NCI-H82 treated with DMSO at 0.1 percent for 48 hours (cell line): ENCODE results near the gene CCNY.

Experiments
- DNase-seq: peaks from one replicate; lab custom pipeline; 2025; ENCODE audit not compliant: unreplicated experiment; lab: John Stamatoyannopoulos, UW

Gene CCNY

DNA sequence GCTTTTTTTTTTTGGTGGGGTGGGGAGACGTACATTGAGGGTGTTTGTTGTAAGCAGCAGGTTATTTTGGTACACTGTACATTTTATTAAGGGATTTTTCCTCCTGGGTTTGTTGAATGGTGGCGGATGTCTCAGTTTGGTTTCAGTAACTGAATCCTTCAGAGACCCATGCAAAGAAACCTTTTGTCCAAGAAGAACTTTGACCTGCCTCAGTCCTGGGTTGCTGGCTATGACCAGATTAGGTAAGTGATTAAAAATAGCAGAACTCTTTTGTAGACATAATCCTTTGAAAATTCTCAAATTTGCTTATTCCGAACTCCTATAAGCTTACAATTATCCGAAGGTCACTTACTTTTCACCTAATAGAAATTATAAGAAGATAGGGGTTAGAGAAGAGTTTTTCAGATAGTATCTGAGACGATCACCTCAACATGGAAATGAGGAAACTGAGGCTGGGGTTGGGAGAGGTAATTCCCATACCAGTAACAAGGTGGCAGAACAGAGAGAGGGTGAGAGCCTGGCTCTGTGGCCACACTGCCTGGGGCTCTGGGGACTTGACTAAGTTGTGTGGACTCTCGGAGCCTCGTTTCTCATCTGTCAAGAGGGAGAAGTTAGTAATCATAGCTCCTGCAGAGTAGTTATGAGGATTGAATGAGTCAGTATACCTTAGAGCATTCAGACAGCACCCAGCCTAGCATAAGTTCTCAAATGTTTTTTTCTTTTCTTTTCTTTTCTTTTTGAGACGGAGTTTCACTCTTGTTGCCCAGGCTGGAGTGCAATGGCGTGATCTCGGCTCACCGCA lies 87.4 kb downstream of the CCNY start:
- DNase-seq = no peak

DNA sequence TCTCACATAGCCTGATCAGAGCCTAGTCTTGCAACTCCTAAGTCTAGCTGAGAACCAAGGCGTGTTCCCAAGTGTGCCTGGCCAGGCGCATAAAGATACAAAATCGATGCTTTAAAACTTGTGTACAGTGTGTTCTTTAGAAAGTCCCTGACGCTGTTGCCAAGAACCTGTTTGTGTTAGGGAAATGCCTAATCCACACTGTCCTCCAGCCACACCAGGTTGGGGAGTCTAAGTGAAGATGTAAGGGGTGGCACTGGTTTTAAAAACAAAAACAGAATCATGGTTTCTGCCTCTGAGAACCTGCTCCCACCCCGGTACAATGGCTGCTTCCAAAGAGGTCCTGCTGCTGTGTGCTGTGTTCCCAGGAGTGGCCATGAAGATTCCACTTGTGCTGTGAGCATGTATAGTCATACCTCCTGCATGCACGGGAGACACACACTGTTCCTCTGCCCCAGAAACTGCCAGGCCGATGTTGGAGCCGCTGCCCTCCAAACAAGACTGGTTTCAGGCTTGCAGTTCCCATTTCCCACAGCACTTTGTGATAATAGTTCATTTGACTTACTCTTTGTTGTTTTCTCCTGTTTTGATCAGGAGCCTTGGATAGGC lies 88.5 kb downstream of the CCNY start:
- no peak for DNase-seq

DNA sequence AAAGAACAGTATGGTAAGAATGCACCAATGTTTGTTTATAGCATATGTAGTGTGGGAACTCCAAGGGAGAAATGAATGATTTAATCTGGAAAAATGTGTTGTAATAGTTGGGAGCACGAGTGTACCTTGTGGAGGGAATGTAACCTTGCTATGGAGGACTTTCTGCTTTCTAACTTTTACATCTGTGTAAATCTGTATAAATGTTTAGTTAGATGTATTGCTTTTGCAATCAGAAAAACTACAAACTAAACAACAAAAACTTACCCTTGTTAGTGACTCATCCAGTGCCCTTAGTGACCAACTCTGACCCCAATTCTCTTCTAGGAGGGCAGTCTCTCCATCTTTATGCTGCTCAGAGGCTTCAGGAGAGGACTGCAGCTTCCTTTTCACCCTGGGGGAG lies 89.3 kb downstream of the CCNY start:
- no peak for DNase-seq

- DNase-seq = no peak
Measured at GRCh38 chr10:35426657-35427056, 90.3 kb downstream of the CCNY start.

- no peak for DNase-seq
Measured at GRCh38 chr10:35427543-35427942, 91.2 kb downstream of the CCNY start.

- no peak for DNase-seq
Measured at GRCh38 chr10:35428521-35428920, 92.2 kb downstream of the CCNY start.

DNA sequence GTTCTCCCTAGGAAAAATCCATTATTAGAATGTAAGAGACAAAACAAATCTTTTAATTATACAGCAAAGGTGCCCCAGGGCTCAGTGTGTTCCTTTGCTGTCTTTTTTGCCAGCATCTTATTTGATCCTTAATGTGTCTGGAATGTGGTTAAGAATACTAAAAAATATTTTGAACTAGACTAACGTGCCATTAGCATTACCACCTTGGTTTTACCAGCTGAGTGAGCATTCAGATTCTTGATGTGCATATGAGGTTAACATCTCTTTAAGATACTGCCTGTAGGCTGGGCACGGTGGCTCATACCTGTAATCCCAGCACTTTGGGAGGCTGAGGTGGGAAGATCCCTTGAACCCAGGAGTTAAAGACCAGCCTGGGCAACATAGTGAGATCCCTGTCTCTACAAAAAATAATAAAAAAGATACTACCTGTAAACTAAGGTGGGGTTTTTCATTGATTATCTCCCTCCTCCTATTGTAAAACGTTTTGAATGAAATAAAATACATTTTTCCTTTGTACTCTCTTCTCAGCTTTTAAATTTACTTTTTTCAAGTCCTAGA lies 96.6 kb downstream of the CCNY start:
- no peak for DNase-seq

- DNase-seq = peak; percentile 30
Measured at GRCh38 chr10:35433851-35434426, 97.6 kb downstream of the CCNY start.

DNA sequence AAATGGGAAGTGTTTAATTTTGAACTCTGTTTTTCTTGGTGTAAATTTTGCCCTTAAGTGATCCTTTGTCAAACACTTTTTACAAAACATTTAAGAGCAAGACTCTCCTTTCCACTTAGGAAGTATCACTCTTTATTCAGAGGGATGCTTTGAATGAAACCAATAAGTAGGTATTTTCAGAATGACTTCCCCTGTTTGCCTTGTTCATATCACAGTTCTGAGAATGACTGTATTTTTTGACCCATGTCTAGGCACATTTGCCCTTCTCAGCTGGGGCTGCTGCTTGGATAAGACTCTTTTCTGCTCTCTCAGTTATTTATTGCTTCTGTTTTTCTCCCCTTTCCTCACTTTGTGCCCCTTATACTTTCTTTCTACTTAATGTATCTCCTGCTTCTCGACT lies 98.2 kb downstream of the CCNY start:
- DNase-seq = no peak

DNA sequence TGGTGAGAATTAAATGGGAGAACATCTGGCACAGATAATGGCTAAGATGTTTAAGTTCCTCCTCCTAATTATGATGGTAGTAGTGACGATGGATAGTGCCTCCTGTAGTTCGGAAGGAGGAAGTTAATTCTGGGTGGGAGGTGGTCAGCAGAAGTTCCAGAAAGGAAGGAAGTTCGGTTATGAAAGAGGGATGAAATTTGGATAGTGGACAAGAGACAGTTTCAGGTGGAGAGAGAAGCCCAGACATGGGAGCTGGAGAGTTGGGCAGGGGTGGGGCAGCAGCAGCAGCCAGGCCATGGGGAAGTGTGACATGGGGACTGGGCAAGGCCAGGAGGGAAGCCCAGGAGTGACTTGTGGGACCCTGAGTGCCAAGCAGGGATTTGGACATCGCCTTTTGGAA lies 99.5 kb downstream of the CCNY start:
- no peak for DNase-seq

DNA sequence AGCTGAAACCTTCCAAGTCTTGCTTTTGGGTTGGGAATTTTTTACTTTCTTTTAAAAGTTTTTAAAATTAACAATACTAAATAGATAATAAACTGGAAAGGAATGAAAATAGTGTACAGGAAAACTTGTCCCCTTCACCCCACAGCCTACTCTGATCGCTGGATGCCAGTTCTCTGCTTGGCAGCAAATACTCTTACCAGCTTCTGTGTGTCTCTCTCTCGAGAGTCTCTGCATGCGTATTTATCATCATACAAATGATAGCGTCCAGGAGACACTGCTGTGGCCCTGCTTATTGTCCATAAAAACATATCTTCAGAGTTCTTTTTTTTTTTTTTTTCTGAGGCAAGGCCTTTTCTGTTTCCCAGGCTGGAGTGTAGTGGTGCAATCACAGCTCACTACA lies 101.5 kb downstream of the CCNY start:
- no peak for DNase-seq

- DNase-seq = no peak
Measured at GRCh38 chr10:35438718-35439571, 102.6 kb downstream of the CCNY start.

DNA sequence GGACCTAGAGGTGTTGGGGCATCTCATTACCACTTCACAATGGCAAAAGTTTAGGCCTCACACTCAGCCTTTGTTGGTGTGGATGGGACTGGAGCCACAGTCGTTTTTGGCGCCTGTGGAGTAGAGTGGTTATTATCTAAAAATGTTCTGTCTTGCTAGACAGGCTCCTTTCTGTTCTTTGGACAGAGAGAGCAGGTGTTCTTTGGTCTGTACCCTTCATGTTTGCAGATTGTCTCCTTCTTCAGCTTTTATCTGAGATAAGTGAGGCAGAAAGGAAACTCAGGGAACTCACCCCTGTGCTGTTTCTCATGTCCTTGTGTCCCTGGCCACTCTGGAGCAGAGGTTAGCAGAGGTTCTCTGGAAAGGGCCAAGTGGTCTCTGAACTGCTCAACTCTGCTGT lies 103.7 kb downstream of the CCNY start:
- no peak for DNase-seq

- DNase-seq = no peak
Measured at GRCh38 chr10:35442028-35442427, 105.7 kb downstream of the CCNY start.

DNA sequence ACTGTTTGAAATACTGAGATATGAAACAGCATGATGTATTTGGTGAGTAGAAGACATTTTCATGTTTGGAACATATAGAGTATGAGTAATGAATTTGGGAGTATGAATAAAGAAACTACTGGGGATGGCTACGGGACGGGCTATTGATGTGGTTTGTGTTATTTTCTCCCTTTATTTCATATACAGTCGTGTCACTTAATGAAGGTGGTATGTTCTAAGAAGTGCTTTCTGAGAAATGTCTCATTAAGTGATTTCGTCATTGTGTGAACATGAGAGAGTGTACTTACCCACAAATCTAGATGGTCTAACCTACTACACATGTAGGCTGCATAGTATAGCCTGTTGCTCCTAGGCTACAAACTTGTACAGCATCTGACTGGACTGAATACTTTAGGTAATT lies 106.3 kb downstream of the CCNY start:
- DNase-seq = no peak

DNA sequence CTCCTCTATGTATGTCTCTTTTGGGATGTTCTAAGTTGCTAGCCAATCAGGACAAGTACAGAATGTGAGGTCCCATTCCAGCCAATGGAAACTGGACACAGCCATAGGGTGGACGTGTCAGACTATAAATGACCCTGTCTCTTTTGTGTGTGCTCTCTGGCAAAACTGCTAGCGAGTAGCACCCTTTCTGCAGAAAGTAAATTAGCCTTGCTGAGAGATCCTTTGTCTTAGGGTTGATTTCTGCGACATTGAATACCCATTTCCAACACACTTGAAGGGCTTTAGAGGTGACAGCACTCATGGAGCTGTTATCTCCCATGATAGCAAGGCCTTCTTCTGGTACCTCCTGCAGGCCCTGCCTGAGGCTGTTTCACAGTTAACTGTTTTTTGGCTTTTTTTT lies 107.5 kb downstream of the CCNY start:
- no peak for DNase-seq

DNA sequence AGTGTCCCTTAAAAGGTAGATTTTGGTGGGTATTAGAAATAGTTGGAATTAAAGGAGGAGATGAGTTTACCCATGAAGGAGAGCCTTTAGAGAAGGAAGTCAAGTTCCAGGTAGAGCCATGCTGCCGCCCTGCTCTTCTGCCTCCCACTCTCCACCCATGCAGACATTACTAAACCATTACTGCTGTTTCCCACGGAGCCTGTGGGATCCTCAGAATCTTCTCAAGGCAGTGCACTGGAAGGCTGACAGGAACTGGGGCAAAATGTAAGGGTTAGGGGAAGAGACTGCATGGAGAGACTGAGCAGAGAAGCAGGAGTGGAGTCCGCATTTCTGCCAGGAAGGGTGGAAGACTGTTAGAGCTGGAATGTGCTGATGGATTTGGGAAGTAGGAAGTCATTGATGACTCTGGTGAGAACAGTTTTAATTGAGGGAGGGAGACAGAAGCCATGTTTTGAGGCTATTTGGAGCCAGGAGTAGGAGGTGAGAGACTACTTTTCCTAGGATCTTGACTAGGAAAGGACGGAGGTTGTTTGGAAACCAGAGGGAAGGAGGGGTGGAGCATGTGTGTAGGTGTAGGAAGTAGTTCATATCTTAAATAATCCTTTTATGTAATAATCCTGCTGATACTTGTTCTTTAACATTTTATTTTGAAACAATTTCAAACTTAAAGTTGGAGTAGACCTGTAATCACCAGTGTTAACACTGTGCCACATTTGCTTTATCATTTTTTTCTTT lies 109.0 kb downstream of the CCNY start:
- no peak for DNase-seq

DNA sequence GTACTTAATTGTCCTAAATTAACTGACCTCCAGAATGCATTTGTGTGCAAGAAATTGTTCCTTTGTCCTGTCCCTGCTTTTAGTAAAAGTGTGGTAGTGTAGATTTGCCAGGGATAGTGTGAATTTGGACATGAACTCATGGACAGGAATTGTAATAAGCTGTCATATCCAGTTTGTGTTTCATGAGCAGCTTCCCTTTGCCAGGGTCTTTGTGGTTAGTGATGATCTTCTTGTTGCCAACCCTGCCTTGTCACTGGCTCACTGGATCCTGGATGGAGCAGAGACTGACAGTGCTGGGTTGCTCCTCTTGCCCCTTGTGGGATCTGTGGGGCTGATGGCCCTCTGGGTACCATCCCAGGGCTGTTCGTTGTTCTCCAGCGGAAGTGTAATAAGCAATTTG lies 110.1 kb downstream of the CCNY start:
- no peak for DNase-seq

- peak; percentile 13 for DNase-seq
Measured at GRCh38 chr10:35447693-35448407, 111.5 kb downstream of the CCNY start.
